Activated T-helper 1 cell treated with anti-CD3 and anti-CD28 coated beads, Interleukin-12 subunit alpha, Interleukin-12 subunit beta, Interleukin-2, Interleukin-4 antibody, amounts not matched to agents 30 ng/mL and 10 ng/mL and 1 ng/mL, durations not matched to agents 14 hours and 24 hours and 36 hours (primary cell): ENCODE measurements around the gene NNT. TPM values are rescaled to one million over a fixed set of nuclear protein-coding genes. Genes with fewer than 3 reads are reported as not detected.
"Not testable (repeated sequence)": the region's sequence is repeated elsewhere in the genome, so short reads cannot be mapped to it uniquely, and the experiment has no call there.

Experiments
- DNase-seq: peaks from one replicate; pipeline ENCODE4 v3.0.0; 2021; ENCODE audit warnings: low spot score
- H3K27ac Mint-ChIP-seq: one replicate; pipeline ENCODE4 v1.8.0; 2021; ENCODE audit warnings: mild to moderate bottlenecking, mixed read lengths
- H3K27me3 Mint-ChIP-seq: one replicate; pipeline ENCODE4 v1.8.0; 2022; ENCODE audit warnings: mild to moderate bottlenecking, moderate library complexity, mixed read lengths; ENCODE audit not compliant: insufficient read depth
- H3K36me3 Mint-ChIP-seq: one replicate; pipeline ENCODE4 v1.8.0; 2021; ENCODE audit warnings: low read depth, mixed read lengths
- H3K4me1 Mint-ChIP-seq: one replicate; pipeline ENCODE4 v1.8.0; 2021; ENCODE audit warnings: low read depth, mixed read lengths
- H3K4me3 Mint-ChIP-seq: one replicate; pipeline ENCODE4 v1.8.0; 2021; ENCODE audit warnings: mild to moderate bottlenecking, moderate library complexity, mixed read lengths
- H3K9me3 Mint-ChIP-seq: one replicate; pipeline ENCODE4 v1.8.0; 2021; ENCODE audit warnings: mixed read lengths
- intact Hi-C: fragments of 100-400 bp; cut with micrococcal nuclease; formaldehyde crosslinking; loops from one replicate; pipeline ENCODE4 v1.15.1; 2024
- total RNA-seq: library from RNA; stranded (reverse); gene quantifications from 2 replicates; pipeline ENCODE4 v1.2.3, GENCODE V29; 2022

Gene NNT
- total RNA-seq, 1 donor from 2014 or later = 43.6 TPM

- DNase-seq = no peak
- peaks cover 45% of the 10 kb centered on the region for H3K36me3 Mint-ChIP-seq
- no peak overlapping the region for H3K27ac Mint-ChIP-seq
- H3K4me3 Mint-ChIP-seq = no peak overlapping the region
- intact Hi-C loops = no loop called here
- H3K4me1 Mint-ChIP-seq = no peaks in the 10 kb centered on the region
- H3K9me3 Mint-ChIP-seq = peaks cover 37% of the 10 kb centered on the region
- H3K27me3 Mint-ChIP-seq = no peaks in the 10 kb centered on the region
These were observed 88.3 kb downstream of the NNT start for GRCh38 chr5:43691275-43691674.

DNA sequence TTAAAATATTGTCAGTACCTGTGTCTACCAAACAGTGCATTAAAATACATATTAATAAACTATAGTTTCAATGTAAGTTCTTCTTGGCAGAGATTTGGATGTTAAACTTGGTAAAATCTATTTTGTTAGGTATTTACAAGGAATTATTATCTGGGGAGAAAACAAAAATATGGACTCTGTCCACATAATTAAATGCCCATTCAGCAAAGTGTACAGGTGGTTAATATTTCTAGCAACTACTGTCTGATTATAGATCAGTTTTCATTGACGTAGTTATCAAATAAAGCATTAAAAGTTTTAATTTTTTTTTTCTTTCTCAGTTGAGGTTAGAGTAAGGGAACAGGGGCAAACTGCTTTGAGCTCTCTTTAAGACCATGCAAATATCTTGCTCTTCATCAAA lies 88.9 kb downstream of the NNT start:
- peaks cover 45% of the 10 kb centered on the region for H3K36me3 Mint-ChIP-seq
- H3K9me3 Mint-ChIP-seq = peaks cover 37% of the 10 kb centered on the region
- H3K4me1 Mint-ChIP-seq = no peaks in the 10 kb centered on the region
- DNase-seq = no peak
- H3K4me3 Mint-ChIP-seq = no peak overlapping the region
- no peaks in the 10 kb centered on the region for H3K27me3 Mint-ChIP-seq
- no peak overlapping the region for H3K27ac Mint-ChIP-seq
- intact Hi-C loops = no loop called here

DNA sequence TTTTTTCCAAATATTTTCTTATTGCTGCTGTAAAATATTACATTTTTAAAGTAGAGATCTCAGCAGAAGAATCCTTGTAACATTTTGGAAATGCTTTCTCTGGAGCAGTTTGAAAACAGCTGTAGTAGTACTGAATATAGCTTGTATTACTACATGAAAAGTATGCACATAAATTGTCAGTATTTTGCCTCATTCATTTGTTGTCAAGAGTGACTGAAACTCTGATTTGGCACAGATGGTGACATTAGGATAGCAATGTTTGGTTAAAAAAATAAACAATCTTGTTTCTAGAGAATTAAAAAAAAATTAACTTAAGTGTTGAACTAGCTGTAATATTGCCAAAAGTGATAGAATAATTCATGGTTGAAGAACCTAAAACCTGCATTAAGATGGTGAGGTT lies 90.4 kb downstream of the NNT start:
- no peak for DNase-seq
- no peak overlapping the region for H3K4me3 Mint-ChIP-seq
- peaks cover 46% of the 10 kb centered on the region for H3K36me3 Mint-ChIP-seq
- no peak overlapping the region for H3K27ac Mint-ChIP-seq
- no peaks in the 10 kb centered on the region for H3K4me1 Mint-ChIP-seq
- intact Hi-C loops = no loop called here
- no peaks in the 10 kb centered on the region for H3K27me3 Mint-ChIP-seq
- H3K9me3 Mint-ChIP-seq = peaks cover 37% of the 10 kb centered on the region

GRCh38 chr5:43694027-43694426 lies 91.0 kb downstream of the NNT start:
- no peaks in the 10 kb centered on the region for H3K27me3 Mint-ChIP-seq
- H3K9me3 Mint-ChIP-seq = peaks cover 37% of the 10 kb centered on the region
- H3K4me3 Mint-ChIP-seq = no peak overlapping the region
- H3K36me3 Mint-ChIP-seq = peaks cover 46% of the 10 kb centered on the region
- H3K27ac Mint-ChIP-seq = no peak overlapping the region
- H3K4me1 Mint-ChIP-seq = no peaks in the 10 kb centered on the region
- DNase-seq = no peak
- intact Hi-C loops = no loop called here

DNA sequence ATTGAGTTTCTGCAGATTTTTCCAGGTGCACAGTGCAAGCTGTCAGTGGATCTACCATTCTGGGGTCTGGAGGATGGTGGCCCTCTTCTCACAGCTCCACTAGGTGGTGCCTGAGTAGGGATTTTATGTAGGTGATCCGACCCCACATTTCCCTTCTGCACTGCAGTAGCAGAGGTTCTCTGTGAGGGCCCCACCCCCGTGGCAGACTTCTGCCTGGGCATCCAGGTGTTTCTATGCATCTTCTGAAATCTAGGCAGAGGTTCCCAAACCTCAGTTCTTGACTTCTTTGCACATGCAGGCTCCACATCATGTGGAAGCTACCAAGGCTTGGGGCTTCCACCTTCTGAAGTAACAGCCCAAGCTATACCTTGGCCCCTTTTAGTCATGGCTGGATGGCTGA lies 93.5 kb downstream of the NNT start:
- peaks cover 45% of the 10 kb centered on the region for H3K36me3 Mint-ChIP-seq
- DNase-seq, H3K27ac Mint-ChIP-seq, H3K4me1 Mint-ChIP-seq, H3K27me3 Mint-ChIP-seq, intact Hi-C loops, H3K4me3 Mint-ChIP-seq: not testable (repeated sequence)
- peaks cover 32% of the 10 kb centered on the region for H3K9me3 Mint-ChIP-seq

DNA sequence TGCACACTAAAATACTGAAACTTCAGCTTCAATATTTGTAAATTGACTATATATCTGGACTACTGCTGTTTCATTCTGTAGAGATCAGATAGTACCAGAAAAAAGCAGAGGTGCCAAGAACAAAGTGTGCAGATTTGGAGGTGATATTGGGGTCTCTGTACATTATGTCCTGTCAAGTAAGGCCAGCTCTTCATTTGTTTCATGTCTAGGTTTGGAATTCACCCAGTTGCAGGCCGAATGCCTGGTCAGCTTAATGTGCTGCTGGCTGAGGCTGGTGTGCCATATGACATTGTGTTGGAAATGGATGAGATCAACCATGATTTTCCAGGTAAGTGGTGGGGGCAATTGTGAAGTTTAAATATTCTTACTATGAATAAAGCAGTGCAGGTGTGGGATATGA lies 96.9 kb downstream of the NNT start:
- Mint-ChIP-seq H3K36me3 (peaks cover 45% of the 10 kb centered on the region), H3K9me3 (peaks cover 12% of the 10 kb centered on the region), H3K4me3 (no peak overlapping the region), H3K27ac (no peak overlapping the region), H3K4me1 (no peaks in the 10 kb centered on the region), H3K27me3 (no peaks in the 10 kb centered on the region)
- intact Hi-C loops = no loop called here
- DNase-seq = no peak

GRCh38 chr5:43700601-43701000 lies 97.6 kb downstream of the NNT start:
- intact Hi-C loops = no loop called here
- Mint-ChIP-seq H3K36me3 (peaks cover 46% of the 10 kb centered on the region), H3K4me3 (no peak overlapping the region), H3K27me3 (no peaks in the 10 kb centered on the region), H3K9me3 (peaks cover 5% of the 10 kb centered on the region), H3K4me1 (no peaks in the 10 kb centered on the region), H3K27ac (no peak overlapping the region)
- no peak for DNase-seq

GRCh38 chr5:43701227-43701626 lies 98.2 kb downstream of the NNT start:
- no peak for DNase-seq

DNA sequence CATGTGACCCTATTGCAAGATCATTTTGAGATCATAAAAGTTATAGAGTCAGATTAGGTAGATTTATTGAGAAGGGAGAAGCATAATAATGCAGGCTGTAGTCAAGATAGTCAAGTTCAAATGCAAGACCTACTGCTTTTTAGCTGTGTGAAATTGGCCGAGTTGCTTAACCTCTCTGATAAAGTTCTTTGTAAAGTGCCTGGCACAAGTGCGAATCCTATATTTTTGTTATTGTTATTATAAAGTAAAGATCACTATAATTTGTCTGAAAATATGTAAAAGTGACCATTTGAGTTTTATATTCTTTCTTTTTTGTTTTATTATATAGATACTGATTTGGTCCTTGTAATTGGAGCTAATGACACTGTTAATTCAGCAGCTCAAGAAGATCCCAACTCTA lies 99.3 kb downstream of the NNT start:
- peaks cover 37% of the 10 kb centered on the region for H3K36me3 Mint-ChIP-seq
- no peaks in the 10 kb centered on the region for H3K4me1 Mint-ChIP-seq
- no peak overlapping the region for H3K4me3 Mint-ChIP-seq
- H3K27me3 Mint-ChIP-seq = no peaks in the 10 kb centered on the region
- no peak for DNase-seq
- H3K9me3 Mint-ChIP-seq = no peaks in the 10 kb centered on the region
- no peak overlapping the region for H3K27ac Mint-ChIP-seq
- intact Hi-C loops = no loop called here

More at GRCh38 chr5:43701227-43701626, 98.2 kb downstream of the NNT start:
- Mint-ChIP-seq H3K27me3 (no peaks in the 10 kb centered on the region), H3K4me3 (no peak overlapping the region), H3K27ac (no peak overlapping the region), H3K4me1 (no peaks in the 10 kb centered on the region), H3K9me3 (no peaks in the 10 kb centered on the region), H3K36me3 (peaks cover 40% of the 10 kb centered on the region)
- intact Hi-C loops = no loop called here

GRCh38 chr5:43702815-43703214 lies 99.8 kb downstream of the NNT start:
- H3K9me3 Mint-ChIP-seq = no peaks in the 10 kb centered on the region
- no peaks in the 10 kb centered on the region for H3K27me3 Mint-ChIP-seq
- no peak overlapping the region for H3K27ac Mint-ChIP-seq
- no peaks in the 10 kb centered on the region for H3K4me1 Mint-ChIP-seq
- H3K36me3 Mint-ChIP-seq = peaks cover 34% of the 10 kb centered on the region
- intact Hi-C loops = no loop called here
- H3K4me3 Mint-ChIP-seq = no peak overlapping the region
- DNase-seq = no peak

DNA sequence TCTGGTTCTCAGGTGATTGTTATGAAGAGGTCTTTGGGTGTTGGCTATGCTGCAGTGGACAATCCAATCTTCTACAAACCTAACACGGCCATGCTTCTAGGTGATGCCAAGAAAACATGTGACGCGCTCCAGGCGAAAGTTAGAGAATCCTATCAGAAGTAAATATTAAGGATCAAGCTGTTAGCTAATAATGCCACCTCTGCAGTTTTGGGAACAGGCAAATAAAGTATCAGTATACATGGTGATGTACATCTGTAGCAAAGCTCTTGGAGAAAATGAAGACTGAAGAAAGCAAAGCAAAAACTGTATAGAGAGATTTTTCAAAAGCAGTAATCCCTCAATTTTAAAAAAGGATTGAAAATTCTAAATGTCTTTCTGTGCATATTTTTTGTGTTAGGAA lies 101.3 kb downstream of the NNT start:
- Mint-ChIP-seq H3K27me3 (no peaks in the 10 kb centered on the region), H3K36me3 (peaks cover 33% of the 10 kb centered on the region), H3K4me3 (no peak overlapping the region), H3K4me1 (no peaks in the 10 kb centered on the region), H3K9me3 (no peaks in the 10 kb centered on the region), H3K27ac (no peak overlapping the region)
- intact Hi-C loops = no loop called here
- no peak for DNase-seq

GRCh38 chr5:43706576-43706975 lies 103.6 kb downstream of the NNT start:
- H3K4me1 Mint-ChIP-seq, H3K27ac Mint-ChIP-seq, DNase-seq, H3K4me3 Mint-ChIP-seq, H3K9me3 Mint-ChIP-seq, intact Hi-C loops, H3K27me3 Mint-ChIP-seq: not testable (repeated sequence)
- H3K36me3 Mint-ChIP-seq = peaks cover 23% of the 10 kb centered on the region

GRCh38 chr5:43711496-43711895 lies 108.5 kb downstream of the NNT start:
- intact Hi-C loops = no loop called here
- no peak overlapping the region for H3K27ac Mint-ChIP-seq
- no peaks in the 10 kb centered on the region for H3K27me3 Mint-ChIP-seq
- H3K4me1 Mint-ChIP-seq = no peaks in the 10 kb centered on the region
- no peak for DNase-seq
- no peak overlapping the region for H3K4me3 Mint-ChIP-seq
- no peaks in the 10 kb centered on the region for H3K36me3 Mint-ChIP-seq
- H3K9me3 Mint-ChIP-seq = no peaks in the 10 kb centered on the region

DNA sequence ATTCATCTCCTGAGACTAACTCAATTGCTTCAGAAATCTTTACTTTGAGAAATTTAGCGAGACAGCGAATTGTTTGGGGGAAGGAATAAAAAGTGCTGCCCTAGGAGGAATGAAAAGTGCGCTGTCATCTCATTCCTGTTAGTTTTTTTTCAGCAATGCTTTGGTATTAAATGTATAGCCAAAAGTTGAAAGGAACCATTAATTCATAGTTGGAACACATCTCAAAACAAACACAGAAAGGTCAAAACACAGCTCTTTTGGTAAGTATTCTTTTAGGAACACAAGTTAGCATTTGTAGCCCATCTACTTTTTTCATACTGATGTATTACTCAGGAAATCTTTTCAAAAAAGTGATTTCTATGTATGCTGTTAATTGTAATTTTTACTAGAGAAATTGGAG lies 109.1 kb downstream of the NNT start:
- intact Hi-C loops = no loop called here
- Mint-ChIP-seq H3K4me3 (no peak overlapping the region), H3K9me3 (no peaks in the 10 kb centered on the region), H3K4me1 (no peaks in the 10 kb centered on the region), H3K36me3 (no peaks in the 10 kb centered on the region), H3K27ac (no peak overlapping the region), H3K27me3 (no peaks in the 10 kb centered on the region)
- no peak for DNase-seq
